ENCODE data around the gene DCDC2B.
"Not testable (repeated sequence)": the region's sequence is repeated elsewhere in the genome, so short reads cannot be mapped to it uniquely, and the experiment has no call there.

Gene DCDC2B

GRCh38 chr1:32208891-32209328, at the start of gene DCDC2B:
DCDC2B (plus strand) TSS chr1:32209089; CDS start chr1:32209094, 5 bp downstream.
- peak; percentile 74 for DNase-seq

- no peak for DNase-seq
These were observed 49.7 kb upstream of the DCDC2B start for GRCh38 chr1:32159189-32159588.

- no peak for DNase-seq
These were observed 45.5 kb upstream of the DCDC2B start for GRCh38 chr1:32163405-32163804.

- not testable (repeated sequence) for DNase-seq
These were observed 43.3 kb upstream of the DCDC2B start for GRCh38 chr1:32165633-32166032.

GRCh38 chr1:32170991-32171390, 37.9 kb upstream of the DCDC2B start:
- DNase-seq: no peak

GRCh38 chr1:32172621-32173245, 36.2 kb upstream of the DCDC2B start:
- DNase-seq: no peak

- no peak for DNase-seq
These were observed 30.3 kb upstream of the DCDC2B start for GRCh38 chr1:32178380-32179192.

GRCh38 chr1:32179193-32179442, 29.8 kb upstream of the DCDC2B start:
- DNase-seq: no peak

GRCh38 chr1:32179443-32180185, 29.3 kb upstream of the DCDC2B start, which contains the start of gene TXLNA:
TXLNA (plus strand) TSS chr1:32179675; CDS start chr1:32180346, 671 bp downstream.
- peak; percentile 45 for DNase-seq

- DNase-seq: no peak
These were observed 28.5 kb upstream of the DCDC2B start for GRCh38 chr1:32180186-32181060.

GRCh38 chr1:32181065-32181464, 27.8 kb upstream of the DCDC2B start:
- no peak for DNase-seq

GRCh38 chr1:32181563-32181962, 27.3 kb upstream of the DCDC2B start:
- DNase-seq: no peak

- no peak for DNase-seq
These were observed 26.8 kb upstream of the DCDC2B start for GRCh38 chr1:32182060-32182459.

- DNase-seq: no peak
These were observed 24.2 kb upstream of the DCDC2B start for GRCh38 chr1:32184650-32185049.

GRCh38 chr1:32186077-32186476, 22.8 kb upstream of the DCDC2B start:
- no peak for DNase-seq

GRCh38 chr1:32186491-32186890, 22.4 kb upstream of the DCDC2B start:
- no peak for DNase-seq

GRCh38 chr1:32187850-32188249, 21.0 kb upstream of the DCDC2B start:
- no peak for DNase-seq

- no peak for DNase-seq
These were observed 16.5 kb upstream of the DCDC2B start for GRCh38 chr1:32192220-32192948.

- DNase-seq: no peak
These were observed 13.9 kb upstream of the DCDC2B start for GRCh38 chr1:32194984-32195383.

- no peak for DNase-seq
These were observed 13.4 kb upstream of the DCDC2B start for GRCh38 chr1:32195531-32195930.

GRCh38 chr1:32195972-32196823, 12.7 kb upstream of the DCDC2B start:
- DNase-seq: no peak

All from NCI-H187 treated with DMSO at 0.1 percent for 48 hours (cell line).